H1 (cell line): ENCODE data around the gene SERHL2. TPM values are rescaled to one million over a fixed set of nuclear protein-coding genes. Genes with fewer than 3 reads are reported as not detected.

Source experiments
- CTCF ChIA-PET: fragments of 300-600 bp; sonication (Branson Sonifier 250); formaldehyde crosslinking; loops from one replicate; lab custom pipeline; 2021; ENCODE audit not compliant: partially characterized antibody; lab: Charles Lee
- POLR2A ChIA-PET: fragments of 300-600 bp; sonication (Branson Sonifier 250); formaldehyde crosslinking; loops from one replicate; lab custom pipeline; 2021; ENCODE audit warnings: inconsistent platforms; ENCODE audit not compliant: partially characterized antibody; lab: Charles Lee
- DNase-seq, 2 experiments: peaks; one replicate each; pipeline versions ENCODE4 v3.0.0 to v3.0.0-alpha.2; 2010 to 2022; ENCODE audit warnings: low spot score in 2 of 2, low read depth in 1 of 2, mixed read lengths in 1 of 2
- FAIRE-seq: peaks from 2 replicates; lab custom pipeline; 2011; peaks lifted over from hg19 to GRCh38; lab: Jason Lieb, UNC
- H2AFZ ChIP-seq: 2 replicates; pipeline ENCODE4 v1.8.1; 2012; ENCODE audit warnings: low read length, inconsistent platforms
- H2AK5ac ChIP-seq: 2 replicates; pipeline ENCODE4 v1.6.1; 2013; ENCODE audit warnings: low read depth, low read length
- H2BK120ac ChIP-seq: replicated peaks from 2 replicates; pipeline ENCODE3; 2013; ENCODE audit warnings: low read depth, low read length, inconsistent platforms
- H2BK12ac ChIP-seq: 2 replicates; pipeline ENCODE4 v1.6.1; 2013; ENCODE audit warnings: low read depth, low read length
- H2BK15ac ChIP-seq: 2 replicates; pipeline ENCODE4 v1.6.1; 2013; ENCODE audit warnings: low read length
- H2BK20ac ChIP-seq: 2 replicates; pipeline ENCODE4 v1.6.1; 2013; ENCODE audit warnings: low read length
- H2BK5ac ChIP-seq: 2 replicates; pipeline ENCODE4 v1.6.1; 2013; ENCODE audit warnings: low read depth, low read length
- H3K14ac ChIP-seq: 2 replicates; pipeline ENCODE4 v1.6.1; 2013; ENCODE audit warnings: inconsistent platforms; ENCODE audit not compliant: insufficient read length
- H3K18ac ChIP-seq: 2 replicates; pipeline ENCODE4 v1.6.1; 2013; ENCODE audit warnings: low read length; ENCODE audit errors: extremely low read depth
- H3K23ac ChIP-seq: 2 replicates; pipeline ENCODE4 v1.6.1; 2013; ENCODE audit warnings: inconsistent platforms; ENCODE audit not compliant: insufficient read length
- H3K23me2 ChIP-seq: 2 replicates; pipeline ENCODE4 v1.6.1; 2013; ENCODE audit warnings: low read depth, low read length
- H3K27ac ChIP-seq: 2 replicates; pipeline ENCODE4 v1.6.1; 2011; ENCODE audit warnings: low read depth, low read length, inconsistent platforms
- H3K27me3 ChIP-seq, 4 experiments: replicated peaks in 1 of 4; 1 replicate in 1 of 4; 2 replicates in 3 of 4; pipeline versions ENCODE4 v1.6.1 to v1.8.1; 2011 to 2013; ENCODE audit warnings: low read length in 3 of 4, mild to moderate bottlenecking in 3 of 4, inconsistent platforms in 2 of 4, mixed read lengths in 2 of 4, moderate library complexity in 1 of 4; ENCODE audit not compliant: control insufficient read depth in 3 of 4, insufficient read depth in 3 of 4; ENCODE audit errors: extremely low read depth in 1 of 4
- H3K36me3 ChIP-seq, 4 experiments: 2 replicates each; pipeline versions ENCODE4 v1.6.1 to v1.8.1; 2011 to 2013; ENCODE audit warnings: mild to moderate bottlenecking in 4 of 4, low read length in 3 of 4, moderate library complexity in 2 of 4, control low read depth in 1 of 4, inconsistent platforms in 1 of 4; ENCODE audit not compliant: insufficient read depth in 4 of 4, control insufficient read depth in 2 of 4
- H3K4ac ChIP-seq: replicated peaks from 2 replicates; pipeline ENCODE3; 2013; ENCODE audit warnings: low read length, low read depth, mixed read lengths, inconsistent platforms; ENCODE audit not compliant: insufficient read length
- H3K4me1 ChIP-seq, 4 experiments: replicated peaks in 1 of 4; 1 replicate in 1 of 4; 2 replicates in 3 of 4; pipeline versions ENCODE4 v1.6.1 to v1.8.1; 2011 to 2013; ENCODE audit warnings: low read length in 3 of 4, inconsistent platforms in 2 of 4, mixed read lengths in 1 of 4; ENCODE audit not compliant: insufficient read depth in 4 of 4, control insufficient read depth in 3 of 4
- H3K4me2 ChIP-seq, 2 experiments: 2 replicates each; pipeline versions ENCODE4 v1.6.1 to v1.8.1; 2011 to 2013; ENCODE audit warnings: low read depth in 2 of 2, low read length in 2 of 2, control low read depth in 1 of 2, inconsistent platforms in 1 of 2, mild to moderate bottlenecking in 1 of 2; ENCODE audit not compliant: insufficient read depth in 1 of 2
- H3K4me3 ChIP-seq, 4 experiments: fragments of 200-600, 300-600 bp in 1 of 4; sonication (generic), shearing (Covaris generic), sonication (Bioruptor Twin) in 1 of 4; 2 replicates each; pipeline versions ENCODE4 v1.5.1 to v1.8.1; 2011 to 2016; ENCODE audit warnings: low read length in 4 of 4, low read depth in 3 of 4, control low read depth in 2 of 4, inconsistent platforms in 2 of 4, mild to moderate bottlenecking in 2 of 4, mixed read lengths in 1 of 4, moderate library complexity in 1 of 4; ENCODE audit not compliant: insufficient read depth in 2 of 4; ENCODE audit errors: extremely low read depth in 1 of 4
- H3K56ac ChIP-seq: replicated peaks from 2 replicates; pipeline ENCODE3; 2013; ENCODE audit warnings: low read depth, mild to moderate bottlenecking, mixed read lengths, low read length, inconsistent platforms; ENCODE audit not compliant: insufficient read length
- H3K79me1 ChIP-seq: 2 replicates; pipeline ENCODE4 v1.6.1; 2013; ENCODE audit warnings: low read depth, low read length, control low read depth
- H3K79me2 ChIP-seq, 2 experiments: 2 replicates each; pipeline versions ENCODE4 v1.6.1 to v1.8.1; 2012 to 2013; ENCODE audit warnings: low read length in 2 of 2, mild to moderate bottlenecking in 2 of 2, inconsistent platforms in 1 of 2; ENCODE audit not compliant: insufficient read depth in 2 of 2, control insufficient read depth in 1 of 2
- H3K9ac ChIP-seq, 4 experiments: replicated peaks in 1 of 4; 1 replicate in 1 of 4; 2 replicates in 3 of 4; pipeline versions ENCODE4 v1.6.1 to v1.8.1; 2011 to 2013; ENCODE audit warnings: low read depth in 3 of 4, low read length in 3 of 4, control low read depth in 2 of 4, mild to moderate bottlenecking in 2 of 4, moderate library complexity in 2 of 4, inconsistent platforms in 1 of 4; ENCODE audit errors: extremely low read depth in 1 of 4
- H3K9me3 ChIP-seq, 2 experiments: 2 replicates each; pipeline versions ENCODE4 v1.6.1 to v1.8.1; 2012 to 2013; ENCODE audit warnings: mild to moderate bottlenecking in 2 of 2, moderate library complexity in 2 of 2, control low read depth in 1 of 2, inconsistent platforms in 1 of 2, low read depth in 1 of 2, low read length in 1 of 2, mixed read lengths in 1 of 2; ENCODE audit not compliant: insufficient read depth in 2 of 2
- H4K20me1 ChIP-seq, 2 experiments: replicated peaks in 1 of 2; 2 replicates each; pipeline versions ENCODE3 to v1.8.1; 2011 to 2013; ENCODE audit warnings: inconsistent platforms in 2 of 2, low read length in 2 of 2, mild to moderate bottlenecking in 1 of 2; ENCODE audit not compliant: insufficient read depth in 2 of 2, control insufficient read depth in 1 of 2
- H4K5ac ChIP-seq: 2 replicates; pipeline ENCODE4 v1.6.1; 2013; ENCODE audit warnings: low read length, low read depth, mixed read lengths, inconsistent platforms; ENCODE audit not compliant: insufficient read length
- H4K8ac ChIP-seq: 2 replicates; pipeline ENCODE4 v1.8.0; 2013; ENCODE audit warnings: mild to moderate bottlenecking, moderate library complexity, low read length, inconsistent platforms; ENCODE audit not compliant: insufficient read depth; ENCODE audit errors: extremely low read depth
- H4K91ac ChIP-seq: replicated peaks from 2 replicates; pipeline ENCODE3; 2013; ENCODE audit warnings: low read length, mixed read lengths, inconsistent platforms; ENCODE audit not compliant: insufficient read length
- CBX8 ChIP-seq: fragments of 300-800, 300-1000 bp; sonication (generic); IDR thresholded peaks from 2 replicates; pipeline ENCODE4 v1.7.1; 2016; ENCODE audit warnings: low read depth, low read length, borderline replicate concordance
- CEBPB ChIP-seq: IDR thresholded peaks from 2 replicates; pipeline ENCODE4 v1.6.1; 2012; ENCODE audit warnings: low read depth, low read length
- RBBP5 ChIP-seq: IDR thresholded peaks from 2 replicates; pipeline ENCODE4 v1.7.1; 2012; ENCODE audit warnings: low read depth, mild to moderate bottlenecking, inconsistent platforms, low read length, moderate library complexity, borderline replicate concordance
- RFX5 ChIP-seq: IDR thresholded peaks from 2 replicates; pipeline ENCODE4 v1.6.1; 2011; ENCODE audit warnings: low read depth, low read length, improper control_type of control experiment, borderline replicate concordance
- TAF7 ChIP-seq: optimal IDR thresholded peaks from 2 replicates; pipeline ENCODE3; 2011; ENCODE audit warnings: low read depth, mild to moderate bottlenecking, inconsistent platforms, low read length, moderate library complexity, borderline replicate concordance
- TCF12 ChIP-seq: IDR thresholded peaks from 2 replicates; pipeline ENCODE4 v1.6.1; 2011; ENCODE audit warnings: low read depth, mild to moderate bottlenecking, low read length
- WGBS, 2 experiments: shearing (Covaris generic) in 1 of 2; methylation state at CpG; one replicate each; pipeline versions ENCODE4 v1.1.6 to v1.1.7; 2013 to 2015; ENCODE audit warnings: low lambda C conversion rate in 2 of 2, mixed read lengths in 2 of 2, inconsistent platforms in 1 of 2, low coverage in 1 of 2, missing lambda C conversion rate in 1 of 2; ENCODE audit not compliant: insufficient replicate concordance in 2 of 2, insufficient coverage in 1 of 2, insufficient read length in 1 of 2; ENCODE audit errors: extremely low coverage in 1 of 2, missing lambda C conversion rate in 1 of 2; 5-methylcytosine and 5-hydroxymethylcytosine counted together
- polyA plus RNA-seq, 7 experiments: library from polyadenylated mRNA; depleted of rRNA in 3 of 7; stranded (reverse) in 5 of 7; unstranded in 2 of 7; fragments of >200 nt in 5 of 7; fragments of 200-250 nt in 2 of 7; gene quantifications; 1 replicate in 5 of 7; 2 replicates in 1 of 7; 4 replicates in 1 of 7; pipeline versions ENCODE4 v1.2.1 to v1.2.3, GENCODE V29; 2011 to 2013; ENCODE audit warnings: missing spikeins in 2 of 7, mixed read lengths in 2 of 7
- total RNA-seq: library from RNA; stranded (reverse); fragmentation: NEBNext Ultra II Directional; extraction: Animal tissue kit (Norgen Biotek cat#: 25700); gene quantifications from 2 replicates; pipeline ENCODE4 v1.2.1, GENCODE V29; 2021
- TF ChIP-seq, protein P1 (sequence below): IDR thresholded peaks from 2 replicates; pipeline ENCODE4 v1.6.1; 2012; ENCODE audit warnings: low read length, inconsistent platforms

Gene SERHL2
- total and polyA plus RNA-seq, 2 of the 8 experiments (the other 6 are each of a cell fraction or from before 2014, with no cell fraction given): 0.91 TPM; not detected in 1

DNA sequence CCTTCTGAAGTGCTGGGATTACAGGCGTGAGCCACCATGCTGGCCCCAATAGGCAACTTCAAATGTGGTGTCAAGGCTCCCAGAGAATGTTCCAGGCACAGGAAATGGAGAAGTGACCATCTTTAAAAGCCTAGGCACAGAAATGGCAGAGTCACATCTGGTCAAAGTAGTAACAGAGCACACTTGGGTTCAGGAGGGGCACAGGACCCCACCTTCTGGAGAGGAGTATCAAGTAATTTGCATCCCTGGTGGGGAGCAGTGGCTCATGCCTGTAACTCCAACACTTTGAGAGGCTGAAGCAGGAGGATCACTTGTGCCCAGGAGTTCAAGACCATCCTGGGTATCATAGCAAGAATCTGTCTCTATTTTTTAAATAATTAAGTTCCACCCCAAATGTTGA is 29.2 kb downstream of the SERHL2 start:
- peaks cover 0 to 5% of the 10 kb centered on the region in 2 experiments for H4K20me1 ChIP-seq
- TF ChIP-seq, protein P1, sequence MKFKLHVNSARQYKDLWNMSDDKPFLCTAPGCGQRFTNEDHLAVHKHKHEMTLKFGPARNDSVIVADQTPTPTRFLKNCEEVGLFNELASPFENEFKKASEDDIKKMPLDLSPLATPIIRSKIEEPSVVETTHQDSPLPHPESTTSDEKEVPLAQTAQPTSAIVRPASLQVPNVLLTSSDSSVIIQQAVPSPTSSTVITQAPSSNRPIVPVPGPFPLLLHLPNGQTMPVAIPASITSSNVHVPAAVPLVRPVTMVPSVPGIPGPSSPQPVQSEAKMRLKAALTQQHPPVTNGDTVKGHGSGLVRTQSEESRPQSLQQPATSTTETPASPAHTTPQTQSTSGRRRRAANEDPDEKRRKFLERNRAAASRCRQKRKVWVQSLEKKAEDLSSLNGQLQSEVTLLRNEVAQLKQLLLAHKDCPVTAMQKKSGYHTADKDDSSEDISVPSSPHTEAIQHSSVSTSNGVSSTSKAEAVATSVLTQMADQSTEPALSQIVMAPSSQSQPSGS: no peak
- TF ChIP-seq CBX8 (no peak), TCF12 (no peak), RFX5 (no peak), CEBPB (no peak), TAF7 (no peak), RBBP5 (no peak)
- no peaks in the 10 kb centered on the region; the same call in 1 of the 2 replicates for H3K79me1 ChIP-seq
- POLR2A ChIA-PET: interaction anchor here (0.7 to 28.3 kb wide), 5 partner anchors 9 to 196 kb away, joined by 3 to 399 read pairs (median 18); partner anchors contain the start of gene POLDIP3
- H3K56ac ChIP-seq: no peak overlapping the region
- no peak overlapping the region for H3K27ac ChIP-seq
- H2BK15ac ChIP-seq: no peak overlapping the region
- H3K4ac ChIP-seq: no peak overlapping the region
- H4K5ac ChIP-seq: no peak overlapping the region
- H3K14ac ChIP-seq: no peak overlapping the region
- no peak overlapping the region; a peak in 1 of 4 replicates for H3K4me2 ChIP-seq
- H2BK120ac ChIP-seq: no peak overlapping the region
- no peak overlapping the region for H2BK12ac ChIP-seq
- no peak overlapping the region for H3K18ac ChIP-seq
- CTCF ChIA-PET: interaction anchor here (0.6 kb wide), 1 partner anchor 646 kb away, joined by 3 read pairs; no protein-coding TSS in a partner anchor
- no peak overlapping the region for H3K4me3 ChIP-seq
- H4K8ac ChIP-seq: no peak overlapping the region
- H3K9ac ChIP-seq: no peak overlapping the region
- H2BK20ac ChIP-seq: no peak overlapping the region
- H3K4me1 ChIP-seq: no peaks in the 10 kb centered on the region
- H2AFZ ChIP-seq: no peak overlapping the region
- DNase-seq: no peak
- no peak overlapping the region for H3K23ac ChIP-seq
- H3K23me2 ChIP-seq: no peaks in the 10 kb centered on the region; the same call in 1 of the 2 replicates
- no peak overlapping the region for H2BK5ac ChIP-seq
- FAIRE-seq: no peak
- H3K79me2 ChIP-seq: peaks cover 0 to 10% of the 10 kb centered on the region in 2 experiments; a peak in 2 of 4 replicates
- H3K27me3 ChIP-seq: no peaks in the 10 kb centered on the region
- peaks cover 31 to 55% (median 50%) of the 10 kb centered on the region in 4 experiments for H3K36me3 ChIP-seq
- H4K91ac ChIP-seq: no peak overlapping the region
- WGBS, 2 experiments: 94% methylated on average over 1 of the region's 1 CpG; no CpG with 5 or more reads in 1 of the 2 experiments
- H2AK5ac ChIP-seq: no peak overlapping the region
- no peaks in the 10 kb centered on the region for H3K9me3 ChIP-seq
